IMR-90 (cell line): Measurements from ENCODE around the gene TNFRSF4.

Source experiments
- BHLHE40 ChIP-seq: fragments of 150-350 bp; IDR thresholded peaks from 2 replicates; pipeline ENCODE4 v1.6.1; 2016; ENCODE audit warnings: mild to moderate bottlenecking, low read depth, low read length
- CEBPB ChIP-seq: IDR thresholded peaks from 2 replicates; pipeline ENCODE4 v1.6.1; 2012; ENCODE audit warnings: low read depth, low read length, improper control_type of control experiment
- CTCF ChIP-seq: conservative IDR thresholded peaks from 2 replicates; pipeline ENCODE4 v1.5.1; 2012; ENCODE audit warnings: mild to moderate bottlenecking, low read depth, low read length, improper control_type of control experiment
- FOS ChIP-seq: fragments of 150-350 bp; IDR thresholded peaks from 2 replicates; pipeline ENCODE4 v1.6.1; 2016; ENCODE audit warnings: low read depth, low read length
- MAFK ChIP-seq: IDR thresholded peaks from 2 replicates; pipeline ENCODE4 v1.6.1; 2012; ENCODE audit warnings: low read depth, low read length, improper control_type of control experiment
- MAZ ChIP-seq: IDR thresholded peaks from 2 replicates; pipeline ENCODE4 v1.6.1; 2012; ENCODE audit warnings: low read depth, mild to moderate bottlenecking, low read length, improper control_type of control experiment, moderate library complexity, borderline replicate concordance
- MXI1 ChIP-seq: IDR thresholded peaks from 2 replicates; pipeline ENCODE4 v1.6.1; 2012; ENCODE audit warnings: low read depth, mild to moderate bottlenecking, low read length, moderate library complexity, borderline replicate concordance
- POLR2A ChIP-seq: IDR thresholded peaks from 2 replicates; pipeline ENCODE4 v1.6.1; 2012; ENCODE audit warnings: mild to moderate bottlenecking, low read depth, low read length
- RAD21 ChIP-seq: IDR thresholded peaks from 2 replicates; pipeline ENCODE4 v1.6.1; 2012; ENCODE audit warnings: low read length, improper control_type of control experiment
- RFX5 ChIP-seq: IDR thresholded peaks from 2 replicates; pipeline ENCODE4 v1.8.0; 2012; ENCODE audit warnings: low read depth, mild to moderate bottlenecking, low read length, moderate library complexity
- SMC3 ChIP-seq: fragments of 150-350 bp; IDR thresholded peaks from 2 replicates; pipeline ENCODE4 v1.6.1; 2016; ENCODE audit warnings: low read depth, mild to moderate bottlenecking, antibody characterized with exemption, low read length, moderate library complexity
- TF ChIP-seq, protein P1 (sequence below): fragments of 150-350 bp; IDR thresholded peaks from 2 replicates; pipeline ENCODE4 v1.6.1; 2017; ENCODE audit warnings: mild to moderate bottlenecking, antibody characterized with exemption, low read length, low read depth

GRCh38 chr1:1245817-1246576, 32.0 kb upstream of the TNFRSF4 start:
- TF ChIP-seq CTCF (no peak), CEBPB (no peak), MAZ (no peak), MXI1 (no peak), POLR2A (no peak), MAFK (no peak), BHLHE40 (no peak), FOS (no peak), SMC3 (no peak), RAD21 (no peak), RFX5 (no peak)
- TF ChIP-seq, protein P1, sequence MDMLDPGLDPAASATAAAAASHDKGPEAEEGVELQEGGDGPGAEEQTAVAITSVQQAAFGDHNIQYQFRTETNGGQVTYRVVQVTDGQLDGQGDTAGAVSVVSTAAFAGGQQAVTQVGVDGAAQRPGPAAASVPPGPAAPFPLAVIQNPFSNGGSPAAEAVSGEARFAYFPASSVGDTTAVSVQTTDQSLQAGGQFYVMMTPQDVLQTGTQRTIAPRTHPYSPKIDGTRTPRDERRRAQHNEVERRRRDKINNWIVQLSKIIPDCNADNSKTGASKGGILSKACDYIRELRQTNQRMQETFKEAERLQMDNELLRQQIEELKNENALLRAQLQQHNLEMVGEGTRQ = no peak
